GM12878 (cell line): ENCODE data around the gene GFRA1.

Experiments
- KLF5 ChIP-seq: fragments of 450-650 bp; IDR thresholded peaks from 2 replicates; pipeline ENCODE4 v1.6.1; 2014; ENCODE audit warnings: mild to moderate bottlenecking; ENCODE audit not compliant: partially characterized antibody
- MTA2 ChIP-seq: fragments of 450-650 bp; IDR thresholded peaks from 2 replicates; pipeline ENCODE4 v1.6.1; 2016; ENCODE audit warnings: low read depth, mild to moderate bottlenecking, moderate library complexity
- SREBF2 ChIP-seq: IDR thresholded peaks from 2 replicates; pipeline ENCODE4 v1.6.1; 2012; ENCODE audit warnings: mild to moderate bottlenecking, low read length
- SRF ChIP-seq, 2 experiments: IDR thresholded peaks; 2 replicates each; pipeline ENCODE4 v1.6.1; 2011; ENCODE audit warnings: low read depth in 2 of 2, low read length in 2 of 2, mild to moderate bottlenecking in 1 of 2, moderate library complexity in 1 of 2
- STAT3 ChIP-seq: IDR thresholded peaks from 2 replicates; pipeline ENCODE4 v1.6.1; 2011; ENCODE audit warnings: low read depth, low read length, improper control_type of control experiment
- TF ChIP-seq, protein P1 (sequence below): fragments of 450-650 bp; formaldehyde crosslinking; IDR thresholded peaks from 2 replicates; pipeline ENCODE4 v1.4.0; 2022; ENCODE audit warnings: mild to moderate bottlenecking, moderate library complexity
- TF ChIP-seq, protein P2 (sequence below), 3 experiments: IDR thresholded peaks in 2 of 3; conservative IDR thresholded peaks in 1 of 3; 2 replicates each; pipeline ENCODE4 v1.5.1; 2011; ENCODE audit warnings: low read depth in 3 of 3, low read length in 3 of 3, mild to moderate bottlenecking in 3 of 3, control low read depth in 2 of 3, moderate library complexity in 2 of 3, inconsistent platforms in 1 of 3, mixed read lengths in 1 of 3; ENCODE audit not compliant: control insufficient read depth in 2 of 3, insufficient read depth in 1 of 3; ENCODE audit errors: extremely low read depth in 1 of 3

DNA sequence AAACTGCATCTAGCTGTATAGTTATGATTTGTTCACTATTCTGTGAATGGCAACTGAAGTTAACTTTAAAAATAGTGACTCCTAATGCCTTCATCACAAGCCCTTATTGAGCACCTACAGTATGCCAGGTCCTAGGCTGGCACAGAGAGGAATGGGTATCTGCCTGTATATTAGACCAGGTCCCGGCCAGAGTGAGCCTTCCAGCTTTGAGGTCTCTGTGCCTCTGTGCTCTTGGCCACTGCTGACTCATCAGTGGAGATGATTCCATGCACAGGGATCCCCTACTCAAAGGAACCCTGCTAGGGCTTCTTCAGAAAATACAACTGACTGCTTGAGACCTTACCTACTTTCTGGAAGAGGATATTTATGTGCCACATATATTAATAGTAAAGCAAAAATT, 118.4 kb downstream of the GFRA1 start:
- no peak for TF ChIP-seq SRF (IDR thresholded peaks at IDR 0.05; ENCODE audit: low read depth in 2 of 2, low read length in 2 of 2)
- no peak for TF ChIP-seq KLF5
- TF ChIP-seq, protein P1, sequence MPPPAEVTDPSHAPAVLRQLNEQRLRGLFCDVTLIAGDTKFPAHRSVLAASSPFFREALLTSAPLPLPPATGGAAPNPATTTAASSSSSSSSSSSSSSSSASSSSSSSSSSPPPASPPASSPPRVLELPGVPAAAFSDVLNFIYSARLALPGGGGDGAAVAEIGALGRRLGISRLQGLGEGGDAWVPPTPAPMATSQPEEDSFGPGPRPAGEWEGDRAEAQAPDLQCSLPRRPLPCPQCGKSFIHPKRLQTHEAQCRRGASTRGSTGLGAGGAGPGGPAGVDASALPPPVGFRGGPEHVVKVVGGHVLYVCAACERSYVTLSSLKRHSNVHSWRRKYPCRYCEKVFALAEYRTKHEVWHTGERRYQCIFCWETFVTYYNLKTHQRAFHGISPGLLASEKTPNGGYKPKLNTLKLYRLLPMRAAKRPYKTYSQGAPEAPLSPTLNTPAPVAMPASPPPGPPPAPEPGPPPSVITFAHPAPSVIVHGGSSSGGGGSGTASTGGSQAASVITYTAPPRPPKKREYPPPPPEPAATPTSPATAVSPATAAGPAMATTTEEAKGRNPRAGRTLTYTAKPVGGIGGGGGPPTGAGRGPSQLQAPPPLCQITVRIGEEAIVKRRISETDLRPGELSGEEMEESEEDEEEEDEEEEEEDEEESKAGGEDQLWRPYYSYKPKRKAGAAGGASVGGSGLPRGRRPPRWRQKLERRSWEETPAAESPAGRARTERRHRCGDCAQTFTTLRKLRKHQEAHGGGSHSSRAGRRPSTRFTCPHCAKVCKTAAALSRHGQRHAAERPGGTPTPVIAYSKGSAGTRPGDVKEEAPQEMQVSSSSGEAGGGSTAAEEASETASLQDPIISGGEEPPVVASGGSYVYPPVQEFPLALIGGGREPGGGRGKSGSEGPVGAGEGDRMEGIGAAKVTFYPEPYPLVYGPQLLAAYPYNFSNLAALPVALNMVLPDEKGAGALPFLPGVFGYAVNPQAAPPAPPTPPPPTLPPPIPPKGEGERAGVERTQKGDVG (CRISPR knock-in tag): no peak
- TF ChIP-seq, protein P2, sequence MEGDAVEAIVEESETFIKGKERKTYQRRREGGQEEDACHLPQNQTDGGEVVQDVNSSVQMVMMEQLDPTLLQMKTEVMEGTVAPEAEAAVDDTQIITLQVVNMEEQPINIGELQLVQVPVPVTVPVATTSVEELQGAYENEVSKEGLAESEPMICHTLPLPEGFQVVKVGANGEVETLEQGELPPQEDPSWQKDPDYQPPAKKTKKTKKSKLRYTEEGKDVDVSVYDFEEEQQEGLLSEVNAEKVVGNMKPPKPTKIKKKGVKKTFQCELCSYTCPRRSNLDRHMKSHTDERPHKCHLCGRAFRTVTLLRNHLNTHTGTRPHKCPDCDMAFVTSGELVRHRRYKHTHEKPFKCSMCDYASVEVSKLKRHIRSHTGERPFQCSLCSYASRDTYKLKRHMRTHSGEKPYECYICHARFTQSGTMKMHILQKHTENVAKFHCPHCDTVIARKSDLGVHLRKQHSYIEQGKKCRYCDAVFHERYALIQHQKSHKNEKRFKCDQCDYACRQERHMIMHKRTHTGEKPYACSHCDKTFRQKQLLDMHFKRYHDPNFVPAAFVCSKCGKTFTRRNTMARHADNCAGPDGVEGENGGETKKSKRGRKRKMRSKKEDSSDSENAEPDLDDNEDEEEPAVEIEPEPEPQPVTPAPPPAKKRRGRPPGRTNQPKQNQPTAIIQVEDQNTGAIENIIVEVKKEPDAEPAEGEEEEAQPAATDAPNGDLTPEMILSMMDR (IDR thresholded peaks at IDR 0.05 in 2 of 3, conservative IDR thresholded peaks at IDR 0.05 in 1 of 3; ENCODE audit: control insufficient read depth in 2 of 3, extremely low read depth in 1 of 3, insufficient read depth in 1 of 3, low read depth in 3 of 3, low read length in 3 of 3): no peak
- TF ChIP-seq STAT3: no peak
- TF ChIP-seq MTA2: no peak
- TF ChIP-seq SREBF2: no peak
